ENCODE results near the gene CST7. TPM values are rescaled to one million over a fixed set of nuclear protein-coding genes. Genes with fewer than 3 reads are reported as not detected.

The CST7 gene
- total RNA-seq, 1 experiment from 2014 or later, result not detected

- Mint-ChIP-seq H3K27me3 (ENCODE audit: low read depth) (no peaks in the 10 kb centered on the region; the same call in none of the 2 replicates), H3K27ac (no peak overlapping the region), H3K4me3 (no peak overlapping the region), H3K36me3 (no peaks in the 10 kb centered on the region), H3K9me3 (no peaks in the 10 kb centered on the region), H3K4me1 (peaks cover 30% of the 10 kb centered on the region)
- ATAC-seq, result peak; percentile 32
- POLR2A ChIA-PET, result no interaction called here
- DNase-seq (ENCODE audit: low spot score), result peak; percentile 84
- TF ChIP-seq E2F5 (CRISPR knock-in tag; IDR thresholded peaks at IDR 0.05), result no peak
- TF ChIP-seq ZBTB43 (CRISPR knock-in tag; IDR thresholded peaks at IDR 0.05), result no peak
- no peak for TF ChIP-seq JUN (CRISPR knock-in tag; IDR thresholded peaks at IDR 0.05)
- TF ChIP-seq ZNF317 (CRISPR knock-in tag; IDR thresholded peaks at IDR 0.05; ENCODE audit: borderline replicate concordance, low read depth), result no peak
- TF ChIP-seq CTCF (IDR thresholded peaks at IDR 0.05), result peak; percentile 69
- CTCF ChIA-PET, result interaction anchor here (0.6 to 3.3 kb wide), 11 partner anchors 22 to 1306 kb away, joined by 3 to 26 read pairs (median 4); partner anchors contain the start of gene CST4
These were observed 45.6 kb downstream of the CST7 start for GRCh38 chr20:24994470-24995368.

GRCh38 chr20:24995741-24996448 is 46.8 kb downstream of the CST7 start:
- CTCF ChIA-PET, result interaction anchor here (0.7 to 3.3 kb wide), 7 partner anchors 21 to 183 kb away, joined by 3 to 26 read pairs (median 4); no protein-coding TSS in a partner anchor
- H3K36me3 Mint-ChIP-seq, result no peaks in the 10 kb centered on the region

GRCh38 chr20:24996449-24997377 is 47.6 kb downstream of the CST7 start:
- Mint-ChIP-seq H3K27ac (no peak overlapping the region), H3K4me3 (no peak overlapping the region), H3K27me3 (ENCODE audit: low read depth) (no peaks in the 10 kb centered on the region; the same call in 1 of the 2 replicates), H3K36me3 (no peaks in the 10 kb centered on the region), H3K9me3 (no peaks in the 10 kb centered on the region), H3K4me1 (peaks cover 18% of the 10 kb centered on the region)
- DNase-seq (ENCODE audit: low spot score) (no peak), ATAC-seq (no peak)
- ChIA-PET CTCF (interaction anchor here (1.3 to 3.3 kb wide), 5 partner anchors 36 to 81 kb away, joined by 4 to 26 read pairs (median 7); no protein-coding TSS in a partner anchor), POLR2A (no interaction called here)
- TF ChIP-seq EMX1 (CRISPR knock-in tag; IDR thresholded peaks at IDR 0.05) (no peak), ATF3 (CRISPR knock-in tag; conservative IDR thresholded peaks at IDR 0.05) (no peak), NFE2L1 (CRISPR knock-in tag; IDR thresholded peaks at IDR 0.05) (no peak), GTF2I (CRISPR knock-in tag; conservative IDR thresholded peaks at IDR 0.05) (no peak), OVOL2 (CRISPR knock-in tag; IDR thresholded peaks at IDR 0.05; ENCODE audit: borderline replicate concordance) (no peak), E2F5 (CRISPR knock-in tag; IDR thresholded peaks at IDR 0.05) (no peak), GABPB1 (CRISPR knock-in tag; IDR thresholded peaks at IDR 0.05) (no peak), JAZF1 (CRISPR knock-in tag; IDR thresholded peaks at IDR 0.05) (no peak), NR3C1 (CRISPR knock-in tag; conservative IDR thresholded peaks at IDR 0.05; ENCODE audit: low read depth) (no peak), ATF6 (CRISPR knock-in tag; IDR thresholded peaks at IDR 0.05) (no peak), TEAD1 (CRISPR knock-in tag; IDR thresholded peaks at IDR 0.05) (no peak), CREM (CRISPR knock-in tag; IDR thresholded peaks at IDR 0.05) (no peak), CREB1 (CRISPR knock-in tag; IDR thresholded peaks at IDR 0.05) (no peak)

More at GRCh38 chr20:24995741-24996448, 46.8 kb downstream of the CST7 start:
- ATAC-seq (no peak), DNase-seq (ENCODE audit: low spot score) (no peak)
- POLR2A ChIA-PET, result no interaction called here
- Mint-ChIP-seq H3K4me3 (no peak overlapping the region), H3K27me3 (ENCODE audit: low read depth) (no peaks in the 10 kb centered on the region; the same call in none of the 2 replicates), H3K27ac (no peak overlapping the region), H3K4me1 (peaks cover 26% of the 10 kb centered on the region), H3K9me3 (no peaks in the 10 kb centered on the region)
- TF ChIP-seq ZNF138 (CRISPR knock-in tag; conservative IDR thresholded peaks at IDR 0.05) (no peak), ZNF423 (CRISPR knock-in tag; IDR thresholded peaks at IDR 0.05) (peak; percentile 88)
